Astrocyte (in vitro differentiated cells and primary cell): ENCODE results near the gene TOMM7. TPM values are rescaled to one million over a fixed set of nuclear protein-coding genes. Genes with fewer than 3 reads are reported as not detected.

Experiments
- DNase-seq: peaks from one replicate; pipeline ENCODE4 v3.0.0-alpha.2; 2010; ENCODE audit warnings: low read depth
- FAIRE-seq: peaks from 2 replicates; lab custom pipeline; 2011; peaks lifted over from hg19 to GRCh38; lab: Jason Lieb, UNC
- H2AFZ ChIP-seq: 2 replicates; pipeline ENCODE4 v1.6.0; 2012; ENCODE audit warnings: low read depth, low read length, inconsistent platforms
- H3K27ac ChIP-seq: 2 replicates; pipeline ENCODE4 v1.5.1; 2011; ENCODE audit warnings: low read depth, low read length, inconsistent platforms
- H3K27me3 ChIP-seq: 2 replicates; pipeline ENCODE4 v1.6.0; 2011; ENCODE audit warnings: low read length, inconsistent platforms; ENCODE audit not compliant: insufficient read depth
- H3K36me3 ChIP-seq: 2 replicates; pipeline ENCODE4 v1.5.1; 2011; ENCODE audit warnings: low read length, inconsistent platforms; ENCODE audit not compliant: insufficient read depth
- H3K4me1 ChIP-seq: 2 replicates; pipeline ENCODE4 v1.5.1; 2011; ENCODE audit warnings: low read length, inconsistent platforms; ENCODE audit not compliant: insufficient read depth
- H3K4me2 ChIP-seq: 2 replicates; pipeline ENCODE4 v1.6.0; 2012; ENCODE audit warnings: low read length, inconsistent platforms
- H3K4me3 ChIP-seq: 2 replicates; pipeline ENCODE4 v1.5.1; 2011; ENCODE audit warnings: low read depth, mild to moderate bottlenecking, low read length, inconsistent platforms; ENCODE audit not compliant: insufficient read depth
- H3K79me2 ChIP-seq: 2 replicates; pipeline ENCODE4 v1.6.0; 2012; ENCODE audit warnings: mild to moderate bottlenecking, low read length, inconsistent platforms; ENCODE audit not compliant: insufficient read depth
- H3K9ac ChIP-seq: 2 replicates; pipeline ENCODE4 v1.6.0; 2012; ENCODE audit warnings: mild to moderate bottlenecking, low read length, inconsistent platforms
- H3K9me3 ChIP-seq: 2 replicates; pipeline ENCODE4 v1.5.1; 2012; ENCODE audit warnings: low read depth, mild to moderate bottlenecking, low read length, inconsistent platforms; ENCODE audit not compliant: insufficient read depth
- H4K20me1 ChIP-seq: 2 replicates; pipeline ENCODE4 v1.6.0; 2012; ENCODE audit warnings: low read length, inconsistent platforms; ENCODE audit not compliant: insufficient read depth
- H3K27ac Mint-ChIP-seq: one replicate; pipeline ENCODE4 v1.8.0; 2021; ENCODE audit warnings: mild to moderate bottlenecking, mixed read lengths; ENCODE audit not compliant: unreplicated experiment
- H3K27me3 Mint-ChIP-seq: one replicate; pipeline ENCODE4 v1.8.0; 2021; ENCODE audit warnings: low read depth, mixed read lengths; ENCODE audit not compliant: unreplicated experiment
- H3K36me3 Mint-ChIP-seq: one replicate; pipeline ENCODE4 v1.8.0; 2021; ENCODE audit warnings: low read depth, mixed read lengths; ENCODE audit not compliant: unreplicated experiment
- H3K4me1 Mint-ChIP-seq: one replicate; pipeline ENCODE4 v1.8.0; 2021; ENCODE audit warnings: low read depth, mixed read lengths; ENCODE audit not compliant: unreplicated experiment
- H3K4me3 Mint-ChIP-seq: one replicate; pipeline ENCODE4 v1.8.0; 2021; ENCODE audit warnings: mild to moderate bottlenecking, moderate library complexity, mixed read lengths; ENCODE audit not compliant: unreplicated experiment
- H3K9me3 Mint-ChIP-seq: one replicate; pipeline ENCODE4 v1.8.0; 2021; ENCODE audit warnings: mild to moderate bottlenecking, mixed read lengths; ENCODE audit not compliant: unreplicated experiment
- CTCF ChIP-seq: IDR thresholded peaks from 2 replicates; pipeline ENCODE4 v1.5.1; 2011; ENCODE audit warnings: low read depth, mild to moderate bottlenecking, inconsistent platforms, low read length, moderate library complexity; ENCODE audit not compliant: insufficient read depth
- EZH2 ChIP-seq: IDR thresholded peaks from 2 replicates; pipeline ENCODE4 v1.6.1; 2012; ENCODE audit warnings: mild to moderate bottlenecking, low read length, inconsistent platforms; ENCODE audit not compliant: insufficient read depth
- total RNA-seq: library from RNA; stranded (reverse); gene quantifications from 2 replicates; pipeline ENCODE4 v1.2.1, GENCODE V29; 2021

The TOMM7 gene
- total RNA-seq, 1 donor from 2014 or later, result 217 TPM

GRCh38 chr7:22849662-22850061 is 27.0 kb upstream of the TOMM7 start:
- no peaks in the 10 kb centered on the region for H3K27me3 ChIP-seq
- no peak for DNase-seq
- no peak overlapping the region for H3K27ac ChIP-seq
- Mint-ChIP-seq H3K9me3 (peaks cover 6% of the 10 kb centered on the region), H3K27ac (no peak overlapping the region), H3K27me3 (no peaks in the 10 kb centered on the region), H3K36me3 (peaks cover 3% of the 10 kb centered on the region), H3K4me1 (peaks cover 8% of the 10 kb centered on the region), H3K4me3 (no peak overlapping the region)
- H3K36me3 ChIP-seq, result no peaks in the 10 kb centered on the region
- no peak overlapping the region for H2AFZ ChIP-seq
- peaks cover under 1% of the 10 kb centered on the region for H3K79me2 ChIP-seq
- no peaks in the 10 kb centered on the region for H3K9me3 ChIP-seq
- TF ChIP-seq CTCF, result no peak
- TF ChIP-seq EZH2, result no peak
- no peak overlapping the region for H3K4me3 ChIP-seq
- H3K9ac ChIP-seq, result no peak overlapping the region
- no peaks in the 10 kb centered on the region for H3K4me1 ChIP-seq
- no peak overlapping the region for H3K4me2 ChIP-seq
- H4K20me1 ChIP-seq, result no peaks in the 10 kb centered on the region
- no peak for FAIRE-seq

DNA sequence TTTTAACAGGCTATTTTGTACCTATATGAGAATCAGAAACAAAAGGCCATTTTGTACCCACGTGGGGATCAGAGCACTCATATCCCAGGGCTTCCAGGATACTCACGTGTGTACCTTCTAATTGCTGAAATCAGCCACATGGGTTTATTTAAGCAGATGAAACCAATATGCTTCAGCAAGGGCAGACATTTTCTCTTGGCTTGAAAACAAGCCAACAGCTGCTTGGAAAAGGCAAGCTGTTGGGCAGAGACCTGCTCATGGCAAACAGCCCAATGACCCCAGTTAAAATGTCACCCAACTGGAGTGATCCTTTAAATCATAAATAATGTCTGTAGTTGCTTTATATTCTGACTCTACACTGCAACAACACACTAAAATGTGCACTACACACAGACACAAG is 26.5 kb upstream of the TOMM7 start:
- no peaks in the 10 kb centered on the region for H3K27me3 ChIP-seq
- H4K20me1 ChIP-seq, result no peaks in the 10 kb centered on the region
- H3K4me3 Mint-ChIP-seq, result no peak overlapping the region

More for the DNA sequence above, 26.5 kb upstream of the TOMM7 start:
- H3K4me1 Mint-ChIP-seq, result peaks cover 8% of the 10 kb centered on the region
- peaks cover 3% of the 10 kb centered on the region for H3K36me3 Mint-ChIP-seq
- no peaks in the 10 kb centered on the region for H3K4me1 ChIP-seq
- no peaks in the 10 kb centered on the region for H3K79me2 ChIP-seq
- peaks cover 6% of the 10 kb centered on the region for H3K9me3 Mint-ChIP-seq
- no peak overlapping the region for H3K27ac Mint-ChIP-seq
- FAIRE-seq (no peak), DNase-seq (no peak)
- H3K27me3 Mint-ChIP-seq, result no peaks in the 10 kb centered on the region
- TF ChIP-seq CTCF (no peak), EZH2 (no peak)
- H3K27ac ChIP-seq, result no peak overlapping the region
- H3K4me3 ChIP-seq, result no peak overlapping the region
- no peak overlapping the region for H3K4me2 ChIP-seq
- no peaks in the 10 kb centered on the region for H3K36me3 ChIP-seq
- no peak overlapping the region for H3K9ac ChIP-seq
- H3K9me3 ChIP-seq, result no peaks in the 10 kb centered on the region
- no peak overlapping the region for H2AFZ ChIP-seq
